Measurements from ENCODE around the gene C1orf210. TPM values are rescaled to one million over a fixed set of nuclear protein-coding genes. Genes with fewer than 3 reads are reported as not detected.

The C1orf210 gene
- total and polyA plus RNA-seq, 2 donors, result 0.90 to 1.4 TPM

Other genes with a start within 250 kb of the C1orf210 start
- gene EBNA1BP2, start 113.3 kb downstream of the C1orf210 start, total RNA-seq, result 30.3 TPM
- gene EBNA1BP2, start 113.3 kb downstream of the C1orf210 start, polyA plus RNA-seq, result 63.2 TPM
- gene CFAP57, start 113.3 kb downstream of the C1orf210 start, total RNA-seq, result 0.11 TPM
- gene CFAP57, start 113.3 kb downstream of the C1orf210 start, polyA plus RNA-seq, result 0.05 TPM
- 0.32 TPM for gene TMEM125, start 15.6 kb downstream of the C1orf210 start, total RNA-seq
- 0.47 TPM for gene TMEM125, start 15.6 kb downstream of the C1orf210 start, polyA plus RNA-seq
- 38.5 TPM for gene TIE1, start 15.4 kb upstream of the C1orf210 start, total RNA-seq
- gene TIE1, start 15.4 kb upstream of the C1orf210 start, polyA plus RNA-seq, result 35.2 TPM
- not detected for gene MPL, start 52.2 kb upstream of the C1orf210 start, total RNA-seq
- gene MPL, start 52.2 kb upstream of the C1orf210 start, polyA plus RNA-seq, result 0.33 TPM
- gene CDC20, start 73.4 kb upstream of the C1orf210 start, total RNA-seq, result 12.3 TPM
- 1.7 TPM for gene CDC20, start 73.4 kb upstream of the C1orf210 start, polyA plus RNA-seq
- 28.1 TPM for gene ELOVL1, start 82.4 kb upstream of the C1orf210 start, total RNA-seq
- gene ELOVL1, start 82.4 kb upstream of the C1orf210 start, polyA plus RNA-seq, result 108 TPM
- 33.6 TPM for gene MED8, start 104.2 kb upstream of the C1orf210 start, total RNA-seq
- 31.5 TPM for gene MED8, start 104.2 kb upstream of the C1orf210 start, polyA plus RNA-seq
- gene SZT2, start 104.3 kb upstream of the C1orf210 start, total RNA-seq, result 42.3 TPM
- gene SZT2, start 104.3 kb upstream of the C1orf210 start, polyA plus RNA-seq, result 14.9 TPM
- 27.8 TPM for gene HYI, start 168.3 kb upstream of the C1orf210 start, total RNA-seq
- 49.3 TPM for gene HYI, start 168.3 kb upstream of the C1orf210 start, polyA plus RNA-seq
- 48.7 TPM for gene PTPRF, start 245.3 kb upstream of the C1orf210 start, total RNA-seq
- gene PTPRF, start 245.3 kb upstream of the C1orf210 start, polyA plus RNA-seq, result 66.3 TPM